ENCODE measurements around the gene AP4S1.

AP4S1 gene

DNA sequence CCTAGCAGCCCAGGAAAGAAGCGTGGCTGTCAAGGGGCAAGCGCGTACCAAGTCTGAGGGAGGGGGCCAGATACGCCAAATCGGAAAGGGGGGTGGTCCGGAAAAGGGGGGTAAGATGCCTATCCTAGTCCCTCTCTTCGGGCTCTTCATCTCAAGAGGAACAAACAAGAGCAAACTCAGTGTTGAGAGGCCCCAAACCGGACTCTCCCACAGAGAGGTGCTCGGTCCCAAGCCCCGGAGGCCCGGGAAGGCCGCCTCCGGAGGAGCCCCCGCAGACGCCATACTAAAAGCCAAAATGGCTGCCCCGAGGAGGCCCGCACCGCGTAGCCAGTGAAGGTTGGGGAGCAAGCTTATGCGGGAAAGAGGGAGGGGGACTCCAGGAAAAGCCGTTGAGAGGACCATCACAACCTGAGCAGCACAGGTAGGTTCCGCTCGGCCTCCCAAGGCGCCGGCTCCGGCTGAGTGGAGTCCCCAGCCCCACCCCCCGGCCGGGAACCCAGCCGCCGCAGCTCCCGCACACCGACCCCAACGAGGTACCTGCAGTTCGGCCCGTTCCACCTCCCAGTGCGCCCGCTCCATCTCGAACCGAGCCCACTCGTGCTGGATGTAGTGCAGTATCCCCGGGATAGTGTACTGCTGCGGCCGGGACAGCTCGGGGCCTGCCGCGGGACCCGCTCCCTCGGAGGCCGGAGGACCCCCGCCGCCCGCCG is at the start of gene AP4S1:
TSS of gene AP4S1 (plus strand) at position 283 of the 710 bp plus-strand sequence. CDS start 40,548 bp downstream, outside the sequence.
- no peak for DNase-seq (ENCODE audit: extremely low read depth, low read depth)
- TF ChIP-seq, protein P1, sequence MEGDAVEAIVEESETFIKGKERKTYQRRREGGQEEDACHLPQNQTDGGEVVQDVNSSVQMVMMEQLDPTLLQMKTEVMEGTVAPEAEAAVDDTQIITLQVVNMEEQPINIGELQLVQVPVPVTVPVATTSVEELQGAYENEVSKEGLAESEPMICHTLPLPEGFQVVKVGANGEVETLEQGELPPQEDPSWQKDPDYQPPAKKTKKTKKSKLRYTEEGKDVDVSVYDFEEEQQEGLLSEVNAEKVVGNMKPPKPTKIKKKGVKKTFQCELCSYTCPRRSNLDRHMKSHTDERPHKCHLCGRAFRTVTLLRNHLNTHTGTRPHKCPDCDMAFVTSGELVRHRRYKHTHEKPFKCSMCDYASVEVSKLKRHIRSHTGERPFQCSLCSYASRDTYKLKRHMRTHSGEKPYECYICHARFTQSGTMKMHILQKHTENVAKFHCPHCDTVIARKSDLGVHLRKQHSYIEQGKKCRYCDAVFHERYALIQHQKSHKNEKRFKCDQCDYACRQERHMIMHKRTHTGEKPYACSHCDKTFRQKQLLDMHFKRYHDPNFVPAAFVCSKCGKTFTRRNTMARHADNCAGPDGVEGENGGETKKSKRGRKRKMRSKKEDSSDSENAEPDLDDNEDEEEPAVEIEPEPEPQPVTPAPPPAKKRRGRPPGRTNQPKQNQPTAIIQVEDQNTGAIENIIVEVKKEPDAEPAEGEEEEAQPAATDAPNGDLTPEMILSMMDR (IDR thresholded peaks at IDR 0.05; ENCODE audit: low read depth, low read length): no peak

DNA sequence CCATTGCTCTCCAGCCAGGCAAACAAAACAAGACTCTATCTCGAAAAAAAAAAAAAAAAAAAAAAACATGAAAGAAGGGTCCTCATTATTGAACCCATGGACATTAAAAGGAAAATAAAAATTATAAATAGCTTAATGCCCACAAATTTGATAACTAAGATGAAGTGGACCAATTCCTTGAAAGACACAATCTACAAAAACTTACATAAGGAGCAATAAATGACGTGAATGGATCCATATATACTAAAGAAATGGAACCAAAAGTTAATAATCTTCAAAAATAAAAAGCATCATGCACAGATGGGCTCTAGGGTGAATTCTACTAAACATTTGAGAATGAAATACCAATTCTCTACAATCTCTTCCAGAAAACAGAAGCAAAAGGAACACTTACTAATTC is 47.7 kb upstream of the AP4S1 start:
- no peak for DNase-seq (ENCODE audit: extremely low read depth, low read depth)
- TF ChIP-seq, protein P1 (IDR thresholded peaks at IDR 0.05; ENCODE audit: low read depth, low read length): no peak

DNA sequence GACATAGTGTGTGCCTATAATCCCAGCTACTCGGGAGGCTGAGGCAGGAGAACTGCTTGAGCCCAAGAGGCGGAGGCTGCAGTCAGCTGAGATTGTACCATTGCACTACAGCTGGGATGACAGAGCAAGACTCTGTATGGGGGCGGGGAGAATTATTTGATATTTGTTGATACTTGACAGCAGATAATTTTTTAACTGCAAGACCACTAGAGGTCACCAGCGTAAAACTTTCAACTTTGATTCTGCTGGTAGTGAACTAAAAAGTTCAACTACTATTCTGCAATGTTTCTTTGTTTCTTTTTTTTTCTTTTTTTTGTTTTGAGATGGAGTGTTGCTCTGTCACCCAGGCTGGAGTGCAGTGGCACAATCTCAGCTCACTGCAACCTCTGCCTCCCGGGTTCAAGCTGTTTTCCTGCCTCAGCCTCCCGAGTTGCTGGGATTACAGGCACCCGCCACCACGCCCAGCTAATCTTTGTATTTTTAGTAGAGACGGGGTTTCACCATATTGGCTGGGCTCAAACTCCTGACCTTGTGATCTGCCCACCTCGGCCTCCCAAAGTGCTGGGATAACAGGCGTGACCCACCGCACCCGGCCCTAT is 45.2 kb upstream of the AP4S1 start:
- TF ChIP-seq, protein P1 (IDR thresholded peaks at IDR 0.05; ENCODE audit: low read depth, low read length): peak; percentile 60
- peak; percentile 52 for DNase-seq (ENCODE audit: extremely low read depth, low read depth)

- no peak for DNase-seq (ENCODE audit: extremely low read depth, low read depth)
- TF ChIP-seq, protein P1 (IDR thresholded peaks at IDR 0.05; ENCODE audit: low read depth, low read length): no peak
Measured at GRCh38 chr14:30980980-30981379, 44.5 kb upstream of the AP4S1 start.

DNA sequence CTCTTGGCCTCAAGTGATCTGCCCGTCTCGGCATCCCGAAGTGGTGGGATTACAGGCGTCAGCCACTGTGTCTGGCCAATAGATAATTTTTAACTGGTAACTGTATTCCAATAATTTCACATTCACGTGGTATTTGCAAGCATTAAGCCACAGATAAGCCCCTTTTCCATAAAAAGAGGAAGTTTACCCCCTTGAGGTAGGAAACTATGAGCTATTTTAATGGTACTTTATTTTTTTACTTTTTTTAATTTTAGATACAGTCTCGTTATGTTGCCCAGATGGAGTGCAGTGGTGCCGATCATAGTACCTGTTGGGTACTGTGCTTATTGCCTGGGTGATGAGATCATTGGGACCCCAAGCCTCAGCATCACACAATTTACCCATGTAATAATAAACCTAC is 42.9 kb upstream of the AP4S1 start:
- TF ChIP-seq, protein P1 (IDR thresholded peaks at IDR 0.05; ENCODE audit: low read depth, low read length): no peak
- DNase-seq (ENCODE audit: extremely low read depth, low read depth): no peak

DNA sequence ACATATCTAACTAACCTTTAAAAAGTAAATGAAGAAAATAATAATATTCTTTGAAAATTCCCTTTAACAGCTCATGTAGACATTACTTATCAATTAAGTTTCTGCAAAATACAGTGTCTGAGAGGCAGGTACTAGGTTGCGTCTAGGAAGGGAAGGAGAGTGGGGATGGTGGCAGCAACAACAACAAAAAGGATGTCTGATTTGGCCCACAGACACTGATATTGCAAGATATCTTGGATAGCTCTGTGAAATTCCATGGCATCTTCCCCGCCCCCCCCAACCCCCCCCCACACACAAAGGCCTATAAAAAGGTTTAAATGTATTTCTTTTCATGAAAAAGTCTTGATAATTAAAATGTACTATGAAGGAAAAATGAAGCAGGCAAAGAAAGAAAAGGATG is 41.6 kb upstream of the AP4S1 start:
- DNase-seq (ENCODE audit: extremely low read depth, low read depth): no peak
- TF ChIP-seq, protein P1 (IDR thresholded peaks at IDR 0.05; ENCODE audit: low read depth, low read length): no peak

DNA sequence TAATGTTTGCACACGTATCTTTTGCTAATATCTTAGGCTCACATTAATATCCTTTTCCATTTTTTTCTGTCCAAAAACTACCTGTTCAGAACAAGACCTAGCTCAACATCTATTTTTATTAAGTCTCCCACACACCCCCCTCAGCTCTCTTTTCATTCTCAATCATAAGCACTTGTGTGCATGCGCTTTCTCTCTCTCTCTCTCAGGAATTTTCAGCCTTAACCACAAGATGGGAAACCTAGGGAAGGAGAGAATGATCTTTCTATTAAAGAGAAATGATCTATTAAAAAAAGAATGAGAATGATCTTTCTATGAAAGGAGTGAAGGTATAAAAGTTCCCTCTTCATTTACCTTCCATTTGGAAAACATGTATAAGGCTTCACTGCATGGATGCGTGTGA is 39.7 kb upstream of the AP4S1 start:
- TF ChIP-seq, protein P1 (IDR thresholded peaks at IDR 0.05; ENCODE audit: low read depth, low read length): no peak

More for the DNA sequence above, 39.7 kb upstream of the AP4S1 start:
- no peak for DNase-seq (ENCODE audit: extremely low read depth, low read depth)
